ENCODE results near the gene VIPR1. TPM values are rescaled to one million over a fixed set of nuclear protein-coding genes. Genes with fewer than 3 reads are reported as not detected.
A peak's percentile ranks its signal among the peaks of the same experiment; 100 is the strongest.

The VIPR1 gene
- total RNA-seq, 1 experiment from 2014 or later, result 9.4 TPM

DNA sequence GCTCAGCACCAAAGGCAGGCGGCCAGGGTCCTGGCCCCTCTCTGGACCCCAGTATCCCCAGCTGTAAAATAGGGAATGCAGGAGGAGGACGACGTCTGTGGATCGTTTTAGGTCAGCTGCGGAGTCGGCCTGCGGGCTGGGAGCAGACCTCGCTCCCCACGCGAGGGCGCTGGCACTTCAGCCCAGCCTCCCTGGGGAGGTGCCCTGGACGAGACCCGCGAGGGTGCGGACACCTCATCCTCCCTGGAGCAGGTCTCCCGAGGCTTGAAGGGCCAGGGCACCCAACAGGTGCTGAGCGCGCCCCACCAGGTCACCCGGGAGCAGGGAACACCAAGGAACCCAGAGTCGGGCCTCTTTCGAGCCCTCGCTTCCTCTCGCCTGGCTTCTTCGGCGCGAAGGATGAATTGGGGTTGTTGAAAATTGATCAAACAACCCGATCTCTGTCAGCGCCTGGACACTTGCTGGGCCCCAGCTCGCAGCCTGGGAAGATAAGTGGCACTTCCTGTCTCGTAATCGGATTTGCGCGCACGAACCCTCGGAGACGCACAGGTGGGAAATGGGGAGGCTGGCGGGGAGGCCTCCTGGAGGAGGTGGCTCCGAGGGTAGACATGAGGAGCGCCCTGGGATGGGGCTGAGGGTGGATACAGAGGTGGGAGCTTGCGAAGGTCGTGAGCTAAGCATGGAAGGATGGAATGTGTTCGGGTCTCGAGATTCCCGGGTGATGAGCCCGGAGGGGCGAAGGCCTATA, 588 bp upstream of the VIPR1 start:
- Mint-ChIP-seq H3K9me3 (no peaks in the 10 kb centered on the region), H3K36me3 (no peaks in the 10 kb centered on the region), H3K4me1 (peaks cover 41% of the 10 kb centered on the region), H3K27me3 (ENCODE audit: low read depth) (peaks cover 68% of the 10 kb centered on the region), H3K27ac (no peak overlapping the region), H3K4me3 (peak overlapping the region; percentile 88)
- DNase-seq (ENCODE audit: low spot score) (peak; percentile 53), ATAC-seq (peak; percentile 3)
- ChIA-PET POLR2A (interaction anchor here (0.7 to 2.1 kb wide), 7 partner anchors 12 to 329 kb away, joined by 3 to 9 read pairs (median 3); no protein-coding TSS in a partner anchor), CTCF (interaction anchor here (0.5 to 4.2 kb wide), 28 partner anchors 9 to 550 kb away, joined by 3 to 42 read pairs (median 5); no protein-coding TSS in a partner anchor)
- TF ChIP-seq, protein P1, sequence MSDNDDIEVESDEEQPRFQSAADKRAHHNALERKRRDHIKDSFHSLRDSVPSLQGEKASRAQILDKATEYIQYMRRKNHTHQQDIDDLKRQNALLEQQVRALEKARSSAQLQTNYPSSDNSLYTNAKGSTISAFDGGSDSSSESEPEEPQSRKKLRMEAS (CRISPR knock-in tag; IDR thresholded peaks at IDR 0.05), result peak; percentile 63; the same call in 1 of the 2 replicates
- TF ChIP-seq, protein P2, sequence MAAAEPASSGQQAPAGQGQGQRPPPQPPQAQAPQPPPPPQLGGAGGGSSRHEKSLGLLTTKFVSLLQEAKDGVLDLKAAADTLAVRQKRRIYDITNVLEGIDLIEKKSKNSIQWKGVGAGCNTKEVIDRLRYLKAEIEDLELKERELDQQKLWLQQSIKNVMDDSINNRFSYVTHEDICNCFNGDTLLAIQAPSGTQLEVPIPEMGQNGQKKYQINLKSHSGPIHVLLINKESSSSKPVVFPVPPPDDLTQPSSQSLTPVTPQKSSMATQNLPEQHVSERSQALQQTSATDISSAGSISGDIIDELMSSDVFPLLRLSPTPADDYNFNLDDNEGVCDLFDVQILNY (CRISPR knock-in tag; IDR thresholded peaks at IDR 0.05), result no peak
- TF ChIP-seq ZNF219 (CRISPR knock-in tag; IDR thresholded peaks at IDR 0.05; ENCODE audit: borderline replicate concordance), result no peak
- no peak for TF ChIP-seq SMAD4 (CRISPR knock-in tag; IDR thresholded peaks at IDR 0.05)
- no peak for TF ChIP-seq JAZF1 (CRISPR knock-in tag; IDR thresholded peaks at IDR 0.05)
- TF ChIP-seq GRHL2 (CRISPR knock-in tag; IDR thresholded peaks at IDR 0.05; ENCODE audit: insufficient replicate concordance, severe bottlenecking), result no peak
- TF ChIP-seq, protein P3, sequence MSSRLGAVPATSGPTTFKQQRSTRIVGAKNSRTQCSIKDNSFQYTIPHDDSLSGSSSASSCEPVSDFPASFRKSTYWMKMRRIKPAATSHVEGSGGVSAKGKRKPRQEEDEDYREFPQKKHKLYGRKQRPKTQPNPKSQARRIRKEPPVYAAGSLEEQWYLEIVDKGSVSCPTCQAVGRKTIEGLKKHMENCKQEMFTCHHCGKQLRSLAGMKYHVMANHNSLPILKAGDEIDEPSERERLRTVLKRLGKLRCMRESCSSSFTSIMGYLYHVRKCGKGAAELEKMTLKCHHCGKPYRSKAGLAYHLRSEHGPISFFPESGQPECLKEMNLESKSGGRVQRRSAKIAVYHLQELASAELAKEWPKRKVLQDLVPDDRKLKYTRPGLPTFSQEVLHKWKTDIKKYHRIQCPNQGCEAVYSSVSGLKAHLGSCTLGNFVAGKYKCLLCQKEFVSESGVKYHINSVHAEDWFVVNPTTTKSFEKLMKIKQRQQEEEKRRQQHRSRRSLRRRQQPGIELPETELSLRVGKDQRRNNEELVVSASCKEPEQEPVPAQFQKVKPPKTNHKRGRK (CRISPR knock-in tag; IDR thresholded peaks at IDR 0.05; ENCODE audit: borderline replicate concordance), result no peak
- TF ChIP-seq FOXP1 (CRISPR knock-in tag; IDR thresholded peaks at IDR 0.05; ENCODE audit: borderline replicate concordance), result no peak; the same call in 1 of the 2 replicates
- no peak for TF ChIP-seq PRRX2 (CRISPR knock-in tag; IDR thresholded peaks at IDR 0.05)
- no peak for TF ChIP-seq SMAD3 (CRISPR knock-in tag; IDR thresholded peaks at IDR 0.05; ENCODE audit: borderline replicate concordance)
- TF ChIP-seq NR3C1 (CRISPR knock-in tag; conservative IDR thresholded peaks at IDR 0.05; ENCODE audit: low read depth), result no peak
- TF ChIP-seq, protein P4, sequence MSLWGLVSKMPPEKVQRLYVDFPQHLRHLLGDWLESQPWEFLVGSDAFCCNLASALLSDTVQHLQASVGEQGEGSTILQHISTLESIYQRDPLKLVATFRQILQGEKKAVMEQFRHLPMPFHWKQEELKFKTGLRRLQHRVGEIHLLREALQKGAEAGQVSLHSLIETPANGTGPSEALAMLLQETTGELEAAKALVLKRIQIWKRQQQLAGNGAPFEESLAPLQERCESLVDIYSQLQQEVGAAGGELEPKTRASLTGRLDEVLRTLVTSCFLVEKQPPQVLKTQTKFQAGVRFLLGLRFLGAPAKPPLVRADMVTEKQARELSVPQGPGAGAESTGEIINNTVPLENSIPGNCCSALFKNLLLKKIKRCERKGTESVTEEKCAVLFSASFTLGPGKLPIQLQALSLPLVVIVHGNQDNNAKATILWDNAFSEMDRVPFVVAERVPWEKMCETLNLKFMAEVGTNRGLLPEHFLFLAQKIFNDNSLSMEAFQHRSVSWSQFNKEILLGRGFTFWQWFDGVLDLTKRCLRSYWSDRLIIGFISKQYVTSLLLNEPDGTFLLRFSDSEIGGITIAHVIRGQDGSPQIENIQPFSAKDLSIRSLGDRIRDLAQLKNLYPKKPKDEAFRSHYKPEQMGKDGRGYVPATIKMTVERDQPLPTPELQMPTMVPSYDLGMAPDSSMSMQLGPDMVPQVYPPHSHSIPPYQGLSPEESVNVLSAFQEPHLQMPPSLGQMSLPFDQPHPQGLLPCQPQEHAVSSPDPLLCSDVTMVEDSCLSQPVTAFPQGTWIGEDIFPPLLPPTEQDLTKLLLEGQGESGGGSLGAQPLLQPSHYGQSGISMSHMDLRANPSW (CRISPR knock-in tag; conservative IDR thresholded peaks at IDR 0.05; ENCODE audit: low read depth), result no peak
- TF ChIP-seq ZNF232 (CRISPR knock-in tag; IDR thresholded peaks at IDR 0.05), result no peak
- no peak for TF ChIP-seq ZNF138 (CRISPR knock-in tag; conservative IDR thresholded peaks at IDR 0.05)
- no peak for TF ChIP-seq ZNF416 (CRISPR knock-in tag; IDR thresholded peaks at IDR 0.05)
- TF ChIP-seq ZNF396 (CRISPR knock-in tag; IDR thresholded peaks at IDR 0.05; ENCODE audit: borderline replicate concordance), result no peak
- TF ChIP-seq, protein P5, sequence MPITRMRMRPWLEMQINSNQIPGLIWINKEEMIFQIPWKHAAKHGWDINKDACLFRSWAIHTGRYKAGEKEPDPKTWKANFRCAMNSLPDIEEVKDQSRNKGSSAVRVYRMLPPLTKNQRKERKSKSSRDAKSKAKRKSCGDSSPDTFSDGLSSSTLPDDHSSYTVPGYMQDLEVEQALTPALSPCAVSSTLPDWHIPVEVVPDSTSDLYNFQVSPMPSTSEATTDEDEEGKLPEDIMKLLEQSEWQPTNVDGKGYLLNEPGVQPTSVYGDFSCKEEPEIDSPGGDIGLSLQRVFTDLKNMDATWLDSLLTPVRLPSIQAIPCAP (CRISPR knock-in tag; IDR thresholded peaks at IDR 0.05), result 0 out of 2 replicates have a peak, but pooled peaks have one; percentile 64
- TF ChIP-seq, protein P6, sequence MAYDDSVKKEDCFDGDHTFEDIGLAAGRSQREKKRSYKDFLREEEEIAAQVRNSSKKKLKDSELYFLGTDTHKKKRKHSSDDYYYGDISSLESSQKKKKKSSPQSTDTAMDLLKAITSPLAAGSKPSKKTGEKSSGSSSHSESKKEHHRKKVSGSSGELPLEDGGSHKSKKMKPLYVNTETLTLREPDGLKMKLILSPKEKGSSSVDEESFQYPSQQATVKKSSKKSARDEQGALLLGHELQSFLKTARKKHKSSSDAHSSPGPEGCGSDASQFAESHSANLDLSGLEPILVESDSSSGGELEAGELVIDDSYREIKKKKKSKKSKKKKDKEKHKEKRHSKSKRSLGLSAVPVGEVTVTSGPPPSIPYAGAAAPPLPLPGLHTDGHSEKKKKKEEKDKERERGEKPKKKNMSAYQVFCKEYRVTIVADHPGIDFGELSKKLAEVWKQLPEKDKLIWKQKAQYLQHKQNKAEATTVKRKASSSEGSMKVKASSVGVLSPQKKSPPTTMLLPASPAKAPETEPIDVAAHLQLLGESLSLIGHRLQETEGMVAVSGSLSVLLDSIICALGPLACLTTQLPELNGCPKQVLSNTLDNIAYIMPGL (CRISPR knock-in tag; IDR thresholded peaks at IDR 0.05), result peak; percentile 81; the same call in 1 of the 2 replicates
- no peak for TF ChIP-seq MXD4 (CRISPR knock-in tag; IDR thresholded peaks at IDR 0.05; ENCODE audit: borderline replicate concordance)
- no peak for TF ChIP-seq TEAD4 (CRISPR knock-in tag; IDR thresholded peaks at IDR 0.05)
- TF ChIP-seq, protein P7, sequence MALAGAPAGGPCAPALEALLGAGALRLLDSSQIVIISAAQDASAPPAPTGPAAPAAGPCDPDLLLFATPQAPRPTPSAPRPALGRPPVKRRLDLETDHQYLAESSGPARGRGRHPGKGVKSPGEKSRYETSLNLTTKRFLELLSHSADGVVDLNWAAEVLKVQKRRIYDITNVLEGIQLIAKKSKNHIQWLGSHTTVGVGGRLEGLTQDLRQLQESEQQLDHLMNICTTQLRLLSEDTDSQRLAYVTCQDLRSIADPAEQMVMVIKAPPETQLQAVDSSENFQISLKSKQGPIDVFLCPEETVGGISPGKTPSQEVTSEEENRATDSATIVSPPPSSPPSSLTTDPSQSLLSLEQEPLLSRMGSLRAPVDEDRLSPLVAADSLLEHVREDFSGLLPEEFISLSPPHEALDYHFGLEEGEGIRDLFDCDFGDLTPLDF (CRISPR knock-in tag; IDR thresholded peaks at IDR 0.05), result no peak
- no peak for TF ChIP-seq TCF7 (CRISPR knock-in tag; IDR thresholded peaks at IDR 0.05; ENCODE audit: low read depth)
- TF ChIP-seq, protein P8, sequence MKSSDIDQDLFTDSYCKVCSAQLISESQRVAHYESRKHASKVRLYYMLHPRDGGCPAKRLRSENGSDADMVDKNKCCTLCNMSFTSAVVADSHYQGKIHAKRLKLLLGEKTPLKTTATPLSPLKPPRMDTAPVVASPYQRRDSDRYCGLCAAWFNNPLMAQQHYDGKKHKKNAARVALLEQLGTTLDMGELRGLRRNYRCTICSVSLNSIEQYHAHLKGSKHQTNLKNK (CRISPR knock-in tag; IDR thresholded peaks at IDR 0.05), result no peak
